GM21825 (cell line): ENCODE results near the gene IL17REL.
"Not testable (repeated sequence)": the region's sequence is repeated elsewhere in the genome, so short reads cannot be mapped to it uniquely, and the experiment has no call there.

Source experiments
- ATAC-seq: cut with Tn5 transposase; IDR thresholded peaks from one replicate; pipeline ENCODE4 v1.9.1; 2021; ENCODE audit warnings: mild to moderate bottlenecking, moderate library complexity; ENCODE audit not compliant: unreplicated experiment

The IL17REL gene

DNA sequence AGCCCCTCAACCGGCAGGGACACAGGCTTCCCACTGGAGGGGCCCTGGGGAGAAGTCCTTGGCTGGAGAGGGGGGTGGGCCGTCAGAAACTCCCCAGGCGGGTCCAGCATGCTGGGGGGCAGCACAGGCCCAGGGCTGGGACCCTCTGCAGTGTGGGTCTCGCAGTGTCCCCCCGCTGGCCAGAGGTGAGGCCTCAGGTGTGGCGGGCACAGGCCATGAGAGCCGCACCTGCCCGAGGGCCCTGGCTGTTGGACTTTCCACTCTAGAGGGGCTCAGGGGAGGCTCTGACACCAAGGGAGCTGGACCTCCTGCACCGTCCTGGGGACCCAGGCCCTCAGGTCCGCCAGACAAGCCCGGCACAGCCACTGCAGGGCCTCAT, 62.7 kb downstream of the IL17REL start:
- no peak for ATAC-seq

DNA sequence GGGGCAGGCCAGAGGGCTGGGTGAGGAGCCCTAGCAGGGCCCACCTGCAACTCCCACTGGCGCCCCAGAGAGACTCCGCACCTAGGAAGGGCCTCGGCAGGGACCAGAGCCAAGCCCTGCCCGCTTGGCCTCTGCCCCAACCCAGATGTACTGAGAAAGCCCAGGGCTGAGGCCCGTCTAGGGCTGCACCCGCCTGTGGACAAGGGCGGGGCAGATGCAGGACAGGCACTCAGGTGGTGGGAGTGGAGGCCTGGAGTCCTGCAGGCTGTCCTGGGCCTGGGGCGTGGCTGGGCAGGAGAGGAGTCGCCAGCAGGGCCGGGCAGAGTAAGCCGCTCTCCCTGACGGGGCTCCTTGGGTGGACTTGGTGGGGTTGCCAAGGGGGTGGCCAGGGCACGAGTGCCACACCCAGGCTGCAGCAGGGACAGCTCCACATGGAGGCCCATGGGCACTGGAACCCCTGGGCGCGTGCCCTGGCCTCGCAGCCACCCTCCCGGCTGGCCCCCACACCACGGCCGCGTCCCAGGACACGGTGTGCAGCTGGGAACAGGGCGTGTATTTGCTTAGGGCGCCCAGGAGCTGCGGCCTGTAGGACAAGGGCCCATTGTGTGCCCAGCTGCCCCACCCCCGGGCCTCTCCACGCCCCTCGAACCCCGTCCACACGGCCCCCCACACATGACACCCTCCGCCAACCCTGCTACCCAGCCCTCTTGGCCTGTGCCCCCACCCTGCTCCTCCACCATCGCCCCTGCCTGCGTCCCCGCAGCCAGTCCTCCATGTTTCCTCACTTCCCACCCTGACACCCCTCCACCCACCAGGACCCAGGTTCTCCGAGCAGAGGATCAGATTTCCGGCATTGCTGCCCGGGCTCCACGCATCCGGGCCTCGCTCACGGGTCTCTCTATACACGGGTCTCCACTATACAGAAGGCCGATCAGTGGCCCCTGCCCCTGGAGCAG, 63.3 kb downstream of the IL17REL start:
- ATAC-seq = no peak

DNA sequence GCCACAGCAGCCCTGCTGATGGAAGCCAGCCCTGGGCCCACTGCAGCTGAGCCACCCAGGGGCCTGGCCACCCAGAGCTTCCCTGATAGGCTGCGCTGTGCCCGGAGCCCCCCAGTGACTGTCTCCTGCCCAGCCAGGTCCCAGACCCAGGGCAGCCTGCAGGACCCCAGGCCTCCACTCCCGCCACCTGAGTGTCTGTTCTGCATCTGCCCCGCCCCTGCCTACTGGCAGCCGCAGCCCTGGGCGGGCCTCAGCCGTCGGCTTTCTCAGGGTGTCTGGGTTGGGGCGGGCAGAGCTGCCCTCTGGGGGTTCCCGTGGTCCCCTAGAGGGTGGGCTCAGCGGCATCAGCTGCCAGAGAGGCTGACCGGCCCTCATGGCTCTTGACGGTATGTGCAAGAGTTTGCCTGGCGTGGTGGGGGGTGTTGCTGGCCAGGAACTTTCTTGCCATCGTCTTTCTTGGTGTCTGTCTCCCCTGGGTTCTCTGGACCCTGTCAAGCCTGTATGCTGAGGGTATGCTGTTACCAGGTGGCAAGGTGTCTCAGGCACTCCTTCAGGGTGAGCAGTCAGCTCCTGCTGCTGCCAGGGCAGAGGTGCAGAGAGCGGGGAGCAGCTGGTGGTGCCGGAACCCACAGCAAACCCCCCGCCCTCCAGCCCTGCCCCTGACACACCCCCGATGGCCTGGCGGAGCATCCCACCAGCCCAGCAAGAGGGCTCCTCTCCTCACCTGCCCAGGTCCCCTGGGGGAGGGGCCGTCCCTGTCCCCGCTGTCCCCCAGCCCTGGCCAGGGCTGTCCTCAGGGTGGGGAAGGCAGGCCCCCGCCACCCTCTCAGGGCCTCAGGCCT, 64.2 kb downstream of the IL17REL start:
- ATAC-seq = no peak

DNA sequence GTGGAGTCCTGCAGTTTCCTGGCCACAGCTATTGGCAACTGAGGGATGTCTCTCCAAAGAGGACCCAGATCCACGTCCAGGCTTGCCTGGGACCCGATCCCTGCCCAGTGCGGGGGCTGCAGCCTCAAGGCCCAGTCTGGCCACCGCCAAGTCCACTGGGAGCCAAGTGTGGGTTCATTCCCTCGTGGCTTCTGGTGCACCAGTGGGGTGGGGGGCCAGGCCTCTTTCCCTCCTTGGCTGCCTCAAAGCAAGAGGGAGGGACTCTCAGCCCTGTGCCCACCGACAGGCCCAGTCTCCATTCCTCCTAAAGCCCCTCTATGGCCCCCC, 65.3 kb downstream of the IL17REL start:
- no peak for ATAC-seq

DNA sequence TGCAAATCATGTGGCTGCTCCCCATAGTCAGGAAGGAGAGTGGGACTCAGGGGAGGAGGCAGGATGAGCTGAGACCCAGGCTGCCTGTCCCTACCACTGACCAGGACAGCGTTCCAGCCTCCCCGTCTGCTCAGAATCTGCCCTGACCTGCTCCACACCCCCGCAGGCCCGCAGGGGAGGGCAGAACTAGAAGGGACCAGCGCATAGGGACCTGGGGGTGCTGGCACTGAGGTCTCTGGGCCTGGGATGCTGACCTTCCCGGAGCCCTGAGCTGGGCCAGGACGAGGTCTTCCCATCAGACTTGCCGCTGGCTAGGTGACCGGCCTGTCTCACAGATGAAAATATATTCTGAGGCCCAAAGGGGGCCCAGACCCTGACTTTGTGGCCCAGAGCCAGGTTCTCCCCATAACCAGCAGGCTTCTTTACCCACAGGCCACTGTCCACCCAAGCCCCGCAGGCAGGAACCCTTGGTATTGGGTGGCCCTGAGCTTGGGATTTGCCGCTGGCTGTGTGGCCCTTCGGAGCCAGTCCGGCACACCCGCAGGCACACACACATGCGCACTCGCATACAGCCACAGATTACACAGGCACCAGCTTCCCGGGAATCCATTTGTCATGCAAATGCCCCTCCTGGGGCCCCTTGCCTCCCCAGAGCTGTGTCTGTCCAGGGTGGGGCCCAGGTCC, 65.8 kb downstream of the IL17REL start:
- ATAC-seq = no peak

DNA sequence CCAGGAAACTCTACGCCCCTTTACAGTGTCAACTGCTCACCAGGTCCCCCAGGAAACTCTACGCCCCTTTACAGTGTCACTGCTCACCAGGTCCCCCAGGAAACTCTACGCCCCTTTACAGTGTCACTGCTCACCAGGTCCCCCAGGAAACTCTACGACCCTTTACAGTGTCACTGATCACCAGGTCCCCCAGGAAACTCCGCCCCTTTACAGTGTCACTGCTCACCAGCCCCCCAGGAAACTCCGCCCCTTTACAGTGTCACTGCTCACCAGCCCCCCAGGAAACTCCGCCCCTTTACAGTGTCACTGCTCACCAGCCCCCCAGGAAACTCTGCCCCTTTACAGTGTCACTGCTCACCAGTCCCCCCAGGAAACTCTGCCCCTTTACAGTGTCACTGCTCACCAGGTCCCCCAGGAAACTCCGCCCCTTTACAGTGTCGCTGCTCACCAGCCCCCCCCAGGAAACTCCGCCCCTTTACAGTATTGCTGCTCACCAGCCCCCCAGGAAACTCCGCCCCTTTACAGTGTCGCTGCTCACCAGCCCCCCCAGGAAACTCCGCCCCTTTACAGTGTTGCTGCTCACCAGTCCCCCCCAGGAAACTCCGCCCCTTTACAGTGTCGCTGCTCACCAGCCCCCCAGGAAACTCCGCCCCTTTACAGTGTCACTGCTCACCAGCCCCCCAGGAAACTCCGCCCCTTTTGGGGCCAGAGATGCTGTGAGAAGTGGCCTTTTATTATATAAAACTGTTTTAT, 67.3 kb downstream of the IL17REL start:
- not testable (repeated sequence) for ATAC-seq
